ENCODE data around the gene SLBP.

Gene SLBP

GRCh38 chr4:1754336-1754735 is 42.2 kb upstream of the SLBP start:
- Histone ChIP-seq H3K9me3 (ENCODE audit: control insufficient read depth, low read depth, low read length) (no peaks in the 10 kb centered on the region), H3K36me3 (ENCODE audit: control insufficient read depth, low read depth, low read length) (no peaks in the 10 kb centered on the region), H3K4me1 (ENCODE audit: control insufficient read depth, low read depth, low read length) (no peaks in the 10 kb centered on the region), H3K27me3 (ENCODE audit: control insufficient read depth, insufficient read depth, low read length) (no peaks in the 10 kb centered on the region), H3K9ac (ENCODE audit: low read length) (no peak overlapping the region), H3K4me3 (ENCODE audit: low read length) (no peak overlapping the region), H3K27ac (ENCODE audit: low read length) (no peak overlapping the region)

DNA sequence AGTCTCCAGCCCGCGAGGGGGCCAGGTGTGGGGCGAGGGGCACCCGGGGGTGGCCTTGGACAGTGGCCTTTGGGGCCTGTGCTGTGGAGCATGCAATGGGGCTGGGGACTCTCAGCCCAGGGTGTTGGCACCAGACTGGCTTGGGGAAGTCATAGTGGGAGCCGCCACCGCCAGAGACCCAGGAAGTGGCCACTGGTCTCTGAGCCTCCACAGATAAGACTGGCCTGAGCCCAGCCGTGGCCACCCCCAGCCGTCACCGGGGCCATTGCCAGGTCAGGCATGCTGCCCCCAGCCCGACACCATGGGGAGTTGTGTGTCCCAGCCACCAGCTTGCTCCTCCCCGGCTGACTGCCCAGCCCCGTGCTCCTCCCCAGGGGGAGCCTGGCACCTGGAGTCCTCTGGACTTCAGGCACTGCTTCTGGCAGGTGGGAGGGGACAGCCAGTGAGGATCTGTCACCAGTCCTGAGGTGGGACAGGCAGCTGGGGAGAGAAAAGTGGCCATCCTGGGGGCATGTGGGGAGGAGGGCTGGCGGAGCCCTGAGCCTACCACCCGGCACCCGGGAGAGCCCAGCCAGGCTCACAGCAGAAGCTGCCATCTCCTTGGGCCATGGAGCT is 41.7 kb upstream of the SLBP start:
- no peak overlapping the region for H3K27ac ChIP-seq (ENCODE audit: low read length)
- no peak overlapping the region for H3K9ac ChIP-seq (ENCODE audit: low read length)
- H3K4me1 ChIP-seq (ENCODE audit: control insufficient read depth, low read depth, low read length) = no peaks in the 10 kb centered on the region
- H3K9me3 ChIP-seq (ENCODE audit: control insufficient read depth, low read depth, low read length) = no peaks in the 10 kb centered on the region
- H3K4me3 ChIP-seq (ENCODE audit: low read length) = no peak overlapping the region
- no peaks in the 10 kb centered on the region for H3K27me3 ChIP-seq (ENCODE audit: control insufficient read depth, insufficient read depth, low read length)
- H3K36me3 ChIP-seq (ENCODE audit: control insufficient read depth, low read depth, low read length) = no peaks in the 10 kb centered on the region

GRCh38 chr4:1753294-1753696 is 41.2 kb upstream of the SLBP start:
- Histone ChIP-seq H3K36me3 (ENCODE audit: control insufficient read depth, low read depth, low read length) (no peaks in the 10 kb centered on the region), H3K9me3 (ENCODE audit: control insufficient read depth, low read depth, low read length) (no peaks in the 10 kb centered on the region), H3K4me1 (ENCODE audit: control insufficient read depth, low read depth, low read length) (no peaks in the 10 kb centered on the region), H3K27me3 (ENCODE audit: control insufficient read depth, insufficient read depth, low read length) (no peaks in the 10 kb centered on the region), H3K4me3 (ENCODE audit: low read length) (no peak overlapping the region), H3K9ac (ENCODE audit: low read length) (no peak overlapping the region), H3K27ac (ENCODE audit: low read length) (no peak overlapping the region)

DNA sequence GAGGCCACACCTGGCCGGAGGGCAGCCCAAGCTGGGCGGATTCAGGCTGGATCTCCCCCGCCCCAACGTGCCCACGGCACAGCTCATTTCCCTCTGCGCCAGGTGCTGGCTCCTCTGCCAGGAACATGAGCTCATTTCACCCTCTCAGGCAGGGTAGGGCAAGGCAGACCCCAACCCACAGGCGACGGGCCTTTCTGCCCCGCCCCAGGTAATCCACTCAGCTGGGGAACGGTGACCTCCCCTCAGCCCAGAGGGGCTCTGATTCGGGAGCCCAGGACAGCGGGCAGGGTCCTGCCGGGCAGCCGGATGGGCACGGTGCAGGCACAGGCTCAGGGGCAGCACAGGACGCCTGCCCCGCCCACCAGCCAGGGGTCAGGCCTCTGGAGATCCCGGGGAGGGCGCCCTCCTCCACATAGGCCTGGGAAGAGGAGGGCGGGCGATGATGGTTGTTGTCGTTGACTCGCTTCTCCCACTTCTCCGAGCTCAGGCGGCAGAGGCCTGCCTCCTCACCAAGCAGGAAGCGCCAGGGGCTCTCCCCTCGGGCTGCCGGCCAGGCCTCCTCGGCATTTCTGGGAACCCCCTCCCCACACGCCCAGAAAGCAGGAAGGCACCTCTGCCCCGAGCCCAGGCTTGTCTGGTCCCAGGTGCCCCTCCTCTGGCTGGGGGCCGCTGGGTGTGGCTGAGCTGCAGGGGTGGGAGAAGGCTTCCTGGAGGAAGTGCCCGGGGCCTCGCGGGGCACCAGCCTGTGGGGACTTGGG is 40.3 kb upstream of the SLBP start:
- Histone ChIP-seq H3K9ac (ENCODE audit: low read length) (no peak overlapping the region), H3K36me3 (ENCODE audit: control insufficient read depth, low read depth, low read length) (no peaks in the 10 kb centered on the region), H3K27me3 (ENCODE audit: control insufficient read depth, insufficient read depth, low read length) (no peaks in the 10 kb centered on the region), H3K4me1 (ENCODE audit: control insufficient read depth, low read depth, low read length) (no peaks in the 10 kb centered on the region), H3K4me3 (ENCODE audit: low read length) (no peak overlapping the region), H3K27ac (ENCODE audit: low read length) (no peak overlapping the region), H3K9me3 (ENCODE audit: control insufficient read depth, low read depth, low read length) (no peaks in the 10 kb centered on the region)

- H3K9me3 ChIP-seq (ENCODE audit: control insufficient read depth, low read depth, low read length) = no peaks in the 10 kb centered on the region
- no peaks in the 10 kb centered on the region for H3K27me3 ChIP-seq (ENCODE audit: control insufficient read depth, insufficient read depth, low read length)
- no peaks in the 10 kb centered on the region for H3K4me1 ChIP-seq (ENCODE audit: control insufficient read depth, low read depth, low read length)
- H3K36me3 ChIP-seq (ENCODE audit: control insufficient read depth, low read depth, low read length) = no peaks in the 10 kb centered on the region
- H3K9ac ChIP-seq (ENCODE audit: low read length) = no peak overlapping the region
- H3K4me3 ChIP-seq (ENCODE audit: low read length) = no peak overlapping the region
- H3K27ac ChIP-seq (ENCODE audit: low read length) = no peak overlapping the region
These were observed 39.8 kb upstream of the SLBP start for GRCh38 chr4:1751919-1752283.

GRCh38 chr4:1751155-1751918 is 39.2 kb upstream of the SLBP start:
- Histone ChIP-seq H3K36me3 (ENCODE audit: control insufficient read depth, low read depth, low read length) (no peaks in the 10 kb centered on the region), H3K4me1 (ENCODE audit: control insufficient read depth, low read depth, low read length) (no peaks in the 10 kb centered on the region), H3K27me3 (ENCODE audit: control insufficient read depth, insufficient read depth, low read length) (no peaks in the 10 kb centered on the region), H3K27ac (ENCODE audit: low read length) (no peak overlapping the region), H3K9ac (ENCODE audit: low read length) (no peak overlapping the region), H3K9me3 (ENCODE audit: control insufficient read depth, low read depth, low read length) (no peaks in the 10 kb centered on the region), H3K4me3 (ENCODE audit: low read length) (no peak overlapping the region)

- H3K27me3 ChIP-seq (ENCODE audit: control insufficient read depth, insufficient read depth, low read length) = no peaks in the 10 kb centered on the region
- H3K4me3 ChIP-seq (ENCODE audit: low read length) = no peak overlapping the region
- H3K27ac ChIP-seq (ENCODE audit: low read length) = no peak overlapping the region
- H3K9me3 ChIP-seq (ENCODE audit: control insufficient read depth, low read depth, low read length) = no peaks in the 10 kb centered on the region
- H3K36me3 ChIP-seq (ENCODE audit: control insufficient read depth, low read depth, low read length) = no peaks in the 10 kb centered on the region
- no peak overlapping the region for H3K9ac ChIP-seq (ENCODE audit: low read length)
- no peaks in the 10 kb centered on the region for H3K4me1 ChIP-seq (ENCODE audit: control insufficient read depth, low read depth, low read length)
These were observed 38.4 kb upstream of the SLBP start for GRCh38 chr4:1750381-1751154.

DNA sequence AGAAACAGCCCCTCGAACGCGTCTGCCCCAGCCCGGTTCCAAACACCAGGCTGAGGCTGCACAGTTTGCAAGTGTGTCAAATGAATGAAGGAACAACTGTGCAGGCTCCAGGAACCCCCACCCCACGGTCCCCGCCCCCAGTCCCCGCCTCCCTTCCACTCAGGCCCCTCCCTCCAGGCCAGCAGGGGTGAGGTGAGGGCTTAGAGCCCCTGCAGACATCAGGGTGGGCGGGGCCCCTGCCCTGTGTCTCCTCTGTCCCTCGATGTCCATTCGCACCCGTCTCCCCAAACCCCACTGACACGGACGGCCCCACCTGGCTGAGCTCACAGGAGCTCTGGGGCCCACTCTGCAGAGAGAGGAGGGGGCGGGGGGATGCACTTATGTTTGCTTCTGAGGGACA is 37.7 kb upstream of the SLBP start:
- no peaks in the 10 kb centered on the region for H3K27me3 ChIP-seq (ENCODE audit: control insufficient read depth, insufficient read depth, low read length)
- no peak overlapping the region for H3K27ac ChIP-seq (ENCODE audit: low read length)
- H3K36me3 ChIP-seq (ENCODE audit: control insufficient read depth, low read depth, low read length) = peaks cover under 1% of the 10 kb centered on the region
- no peaks in the 10 kb centered on the region for H3K4me1 ChIP-seq (ENCODE audit: control insufficient read depth, low read depth, low read length)
- H3K9me3 ChIP-seq (ENCODE audit: control insufficient read depth, low read depth, low read length) = no peaks in the 10 kb centered on the region
- H3K9ac ChIP-seq (ENCODE audit: low read length) = no peak overlapping the region
- H3K4me3 ChIP-seq (ENCODE audit: low read length) = no peak overlapping the region

GRCh38 chr4:1749370-1749769 is 37.3 kb upstream of the SLBP start:
- Histone ChIP-seq H3K27ac (ENCODE audit: low read length) (no peak overlapping the region), H3K27me3 (ENCODE audit: control insufficient read depth, insufficient read depth, low read length) (no peaks in the 10 kb centered on the region), H3K9me3 (ENCODE audit: control insufficient read depth, low read depth, low read length) (no peaks in the 10 kb centered on the region), H3K9ac (ENCODE audit: low read length) (no peak overlapping the region), H3K4me3 (ENCODE audit: low read length) (no peak overlapping the region), H3K4me1 (ENCODE audit: control insufficient read depth, low read depth, low read length) (no peaks in the 10 kb centered on the region), H3K36me3 (ENCODE audit: control insufficient read depth, low read depth, low read length) (peaks cover 4% of the 10 kb centered on the region)

DNA sequence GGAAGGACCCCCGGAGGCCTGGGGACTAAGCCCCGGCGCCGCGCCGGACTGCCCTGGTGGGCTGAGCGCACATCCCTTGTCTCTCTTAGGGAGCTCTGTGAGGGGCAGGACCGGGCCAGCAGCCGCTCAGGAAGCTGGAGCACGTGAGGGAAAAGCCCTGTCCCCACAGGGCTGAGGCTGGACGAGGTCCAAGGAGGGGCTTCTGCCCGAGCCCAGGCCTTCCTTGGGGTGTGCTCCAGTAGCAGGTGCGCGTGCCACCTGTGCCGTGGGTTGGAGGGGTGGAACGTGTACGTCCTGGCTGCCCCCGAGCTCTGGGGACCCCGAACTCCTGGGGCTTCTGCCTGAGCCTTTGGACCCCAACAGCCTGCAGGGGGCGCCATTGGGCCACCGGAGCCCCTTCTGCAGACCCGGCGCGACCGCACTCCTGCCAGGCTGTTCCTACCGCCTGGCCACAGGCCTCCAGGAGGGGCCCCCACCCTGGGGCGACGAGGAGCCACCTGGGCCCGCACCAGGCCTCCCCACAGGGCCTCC is 36.4 kb upstream of the SLBP start:
- Histone ChIP-seq H3K9me3 (ENCODE audit: control insufficient read depth, low read depth, low read length) (no peaks in the 10 kb centered on the region), H3K27ac (ENCODE audit: low read length) (no peak overlapping the region), H3K4me3 (ENCODE audit: low read length) (no peak overlapping the region), H3K9ac (ENCODE audit: low read length) (no peak overlapping the region), H3K4me1 (ENCODE audit: control insufficient read depth, low read depth, low read length) (no peaks in the 10 kb centered on the region), H3K27me3 (ENCODE audit: control insufficient read depth, insufficient read depth, low read length) (no peaks in the 10 kb centered on the region), H3K36me3 (ENCODE audit: control insufficient read depth, low read depth, low read length) (peaks cover 7% of the 10 kb centered on the region)

GRCh38 chr4:1747603-1747967 is 35.5 kb upstream of the SLBP start:
- H3K27ac ChIP-seq (ENCODE audit: low read length) = no peak overlapping the region
- H3K36me3 ChIP-seq (ENCODE audit: control insufficient read depth, low read depth, low read length) = peaks cover 14% of the 10 kb centered on the region
- no peak overlapping the region for H3K9ac ChIP-seq (ENCODE audit: low read length)

More at GRCh38 chr4:1747603-1747967, 35.5 kb upstream of the SLBP start:
- H3K9me3 ChIP-seq (ENCODE audit: control insufficient read depth, low read depth, low read length) = no peaks in the 10 kb centered on the region
- H3K4me3 ChIP-seq (ENCODE audit: low read length) = no peak overlapping the region
- H3K4me1 ChIP-seq (ENCODE audit: control insufficient read depth, low read depth, low read length) = no peaks in the 10 kb centered on the region
- H3K27me3 ChIP-seq (ENCODE audit: control insufficient read depth, insufficient read depth, low read length) = no peaks in the 10 kb centered on the region

Measured in iPS-18a (cell line).